A549 (cell line): ENCODE results near the gene SH2D2A. TPM values are rescaled to one million over a fixed set of nuclear protein-coding genes. Genes with fewer than 3 reads are reported as not detected.

Source experiments
- ATAC-seq, 2 experiments: fragments of 200-7000 bp in 1 of 2; fragments of >200 bp in 1 of 2; cut with Nextera tagmentation in 1 of 2; cut with Tn5 transposase in 1 of 2; 3 replicates each; pipeline versions ENCODE4 v1.8.0 to v1.9.1; 2018 to 2020; ENCODE audit warnings: mild to moderate bottlenecking in 1 of 2, moderate library complexity in 1 of 2
- CTCF ChIA-PET: fragments of 300-600 bp; sonication (Branson Sonifier 250); formaldehyde crosslinking; extraction: SDS; loops from one replicate; lab custom pipeline; 2021; ENCODE audit warnings: antibody characterized with exemption, inconsistent platforms; lab: Yijun Ruan, JAX
- POLR2A ChIA-PET: fragments of 350-600 bp; formaldehyde crosslinking; extraction: SDS; loops from one replicate; lab custom pipeline; 2021; ENCODE audit warnings: antibody characterized with exemption, inconsistent platforms; lab: Yijun Ruan, JAX
- DNase-seq, 2 experiments: peaks; one replicate each; pipeline versions ENCODE4 v3.0.0 to v3.0.0-alpha.2; 2011 to 2016; ENCODE audit warnings: low read depth in 1 of 2, low spot score in 1 of 2
- FAIRE-seq: peaks from 2 replicates; lab custom pipeline; 2011; peaks lifted over from hg19 to GRCh38; lab: Jason Lieb, UNC
- H3K27ac ChIP-seq, 2 experiments: fragments of >200 bp; sonication (Bioruptor Twin); formaldehyde crosslinking; 3 replicates each; pipeline ENCODE4 v1.5.1; 2016 to 2017
- H3K4me1 ChIP-seq: fragments of >200 bp; sonication (Bioruptor Twin); formaldehyde crosslinking; 3 replicates; pipeline ENCODE4 v1.6.1; 2016
- H3K4me2 ChIP-seq: fragments of >200 bp; sonication (Bioruptor Twin); formaldehyde crosslinking; 3 replicates; pipeline ENCODE4 v1.6.1; 2016
- H3K4me3 ChIP-seq: fragments of >200 bp; sonication (Bioruptor Twin); formaldehyde crosslinking; 3 replicates; pipeline ENCODE4 v1.5.1; 2016
- H3K9me3 ChIP-seq: fragments of >200 bp; sonication (Bioruptor Twin); formaldehyde crosslinking; 3 replicates; pipeline ENCODE4 v1.6.1; 2016
- CBX2 ChIP-seq: fragments of 200-600 bp; sonication (generic); IDR thresholded peaks from 2 replicates; pipeline ENCODE4 v1.6.1; 2016; ENCODE audit warnings: low read depth, mild to moderate bottlenecking, borderline replicate concordance
- CHD2 ChIP-seq: fragments of 150-350 bp; IDR thresholded peaks from 2 replicates; pipeline ENCODE4 v1.6.1; 2014; ENCODE audit warnings: low read length; ENCODE audit not compliant: partially characterized antibody
- EP300 ChIP-seq, 2 experiments: fragments of >200 bp; sonication (Bioruptor Twin); formaldehyde crosslinking; IDR thresholded peaks; 2 replicates in 1 of 2; 3 replicates in 1 of 2; pipeline ENCODE4 v1.6.1; 2016 to 2017
- ESRRA ChIP-seq: fragments of 150-350 bp; IDR thresholded peaks from 2 replicates; pipeline ENCODE4 v1.6.1; 2014; ENCODE audit warnings: mild to moderate bottlenecking, low read length, borderline replicate concordance
- FOSL2 ChIP-seq, 2 experiments: fragments of 450-650 bp in 1 of 2; fragments of >200 bp in 1 of 2; sonication (Bioruptor Twin) in 1 of 2; formaldehyde crosslinking; IDR thresholded peaks; 2 replicates each; pipeline versions ENCODE4 v1.5.0 to v1.6.1; 2016 to 2020; ENCODE audit warnings: mild to moderate bottlenecking in 1 of 2, moderate library complexity in 1 of 2
- FOXS1 ChIP-seq: fragments of 250-450 bp; sonication (Bioruptor Pico); IDR thresholded peaks from 2 replicates; pipeline ENCODE4 v1.5.0; 2020; ENCODE audit warnings: mild to moderate bottlenecking, moderate library complexity
- GATA3 ChIP-seq: IDR thresholded peaks from 2 replicates; pipeline ENCODE4 v1.6.1; 2012; ENCODE audit warnings: borderline replicate concordance
- HDAC2 ChIP-seq: fragments of 200-600 bp; sonication (generic); IDR thresholded peaks from 2 replicates; pipeline ENCODE4 v1.6.1; 2016
- JUN ChIP-seq, 2 experiments: fragments of >200 bp; sonication (Bioruptor Twin); formaldehyde crosslinking; IDR thresholded peaks; 2 replicates in 1 of 2; 3 replicates in 1 of 2; pipeline ENCODE4 v1.6.1; 2016 to 2017
- JUNB ChIP-seq: fragments of >200 bp; sonication (Bioruptor Twin); formaldehyde crosslinking; IDR thresholded peaks from 2 replicates; pipeline ENCODE4 v1.6.1; 2016
- MAZ ChIP-seq: fragments of 150-350 bp; IDR thresholded peaks from 2 replicates; pipeline ENCODE4 v1.6.1; 2014; ENCODE audit warnings: antibody characterized with exemption, low read depth, low read length, borderline replicate concordance
- MYC ChIP-seq: IDR thresholded peaks from 2 replicates; pipeline ENCODE4 v1.6.1; 2012; ENCODE audit warnings: mild to moderate bottlenecking, inconsistent platforms, low read length, improper control_type of control experiment, borderline replicate concordance
- NFE2L2 ChIP-seq: fragments of 150-350 bp; conservative IDR thresholded peaks from 2 replicates; pipeline ENCODE4 v1.6.1; 2014; ENCODE audit warnings: low read length
- POLR2AphosphoS2 ChIP-seq: conservative IDR thresholded peaks from 2 replicates; pipeline ENCODE4 v1.6.1; 2012; ENCODE audit warnings: low read length, improper control_type of control experiment, inconsistent platforms
- RAD21 ChIP-seq, 2 experiments: fragments of >200 bp in 1 of 2; sonication (Bioruptor Twin) in 1 of 2; formaldehyde crosslinking in 1 of 2; IDR thresholded peaks in 1 of 2; conservative IDR thresholded peaks in 1 of 2; 2 replicates in 1 of 2; 3 replicates in 1 of 2; pipeline ENCODE4 v1.6.1; 2012 to 2018; ENCODE audit warnings: inconsistent platforms in 1 of 2
- RARB ChIP-seq: fragments of 250-450 bp; sonication (Bioruptor Pico); IDR thresholded peaks from 2 replicates; pipeline ENCODE4 v1.8.0; 2021; ENCODE audit warnings: mild to moderate bottlenecking, moderate library complexity
- RFX5 ChIP-seq: fragments of 450-650 bp; IDR thresholded peaks from 2 replicates; pipeline ENCODE4 v1.7.1; 2014; ENCODE audit warnings: antibody characterized with exemption, mild to moderate bottlenecking, moderate library complexity
- RNF2 ChIP-seq: fragments of 200-600 bp; sonication (generic); IDR thresholded peaks from 2 replicates; pipeline ENCODE4 v1.6.1; 2016; ENCODE audit warnings: low read depth, mild to moderate bottlenecking, antibody characterized with exemption, moderate library complexity, borderline replicate concordance
- TP53 ChIP-seq: fragments of 250-450 bp; sonication (Bioruptor Pico); IDR thresholded peaks from 2 replicates; pipeline ENCODE4 v1.5.0; 2021; ENCODE audit warnings: mild to moderate bottlenecking, moderate library complexity
- ZC3H11A ChIP-seq: fragments of 450-650 bp; IDR thresholded peaks from 2 replicates; pipeline ENCODE4 v1.6.1; 2014; ENCODE audit warnings: antibody characterized with exemption, mild to moderate bottlenecking
- WGBS: methylation state at CpG from one replicate; pipeline ENCODE4 v1.1.6; 2017; ENCODE audit errors: missing lambda C conversion rate; 5-methylcytosine and 5-hydroxymethylcytosine counted together
- polyA plus RNA-seq, 4 experiments: library from polyadenylated mRNA; depleted of rRNA in 3 of 4; stranded (reverse); fragments of >200 nt; fragmentation: RNase III in 1 of 4; extraction: RNeasy Plus Mini Kit Qiagen cat#74134 plus additional on column Dnase treatment in 1 of 4; gene quantifications; 2 replicates in 3 of 4; 3 replicates in 1 of 4; pipeline ENCODE4 v1.2.3, GENCODE V29; 2011 to 2017
- TF ChIP-seq, protein P1 (sequence below): fragments of 250-450 bp; sonication (Bioruptor Pico); IDR thresholded peaks from 2 replicates; pipeline ENCODE4 v1.5.0; 2021; ENCODE audit warnings: mild to moderate bottlenecking, moderate library complexity, borderline replicate concordance
- TF ChIP-seq, protein P2 (sequence below): fragments of >200 bp; sonication (Bioruptor Twin); formaldehyde crosslinking; IDR thresholded peaks from 3 replicates; pipeline ENCODE4 v1.6.1; 2016
- TF ChIP-seq, protein P3 (sequence below): fragments of 150-350 bp; IDR thresholded peaks from 2 replicates; pipeline ENCODE4 v1.6.1; 2014; ENCODE audit warnings: low read depth, mild to moderate bottlenecking, low read length
- TF ChIP-seq, protein P4 (sequence below): fragments of 200-600 bp; sonication (generic); IDR thresholded peaks from 2 replicates; pipeline ENCODE4 v1.6.1; 2016; ENCODE audit warnings: antibody characterized with exemption, mild to moderate bottlenecking, moderate library complexity
- TF ChIP-seq, protein P5 (sequence below): IDR thresholded peaks from 2 replicates; pipeline ENCODE4 v1.6.1; 2012

The SH2D2A gene
- polyA plus RNA-seq, 2 of the 4 experiments (the other 2 are of a cell fraction), result 1.6 to 1.8 TPM

DNA sequence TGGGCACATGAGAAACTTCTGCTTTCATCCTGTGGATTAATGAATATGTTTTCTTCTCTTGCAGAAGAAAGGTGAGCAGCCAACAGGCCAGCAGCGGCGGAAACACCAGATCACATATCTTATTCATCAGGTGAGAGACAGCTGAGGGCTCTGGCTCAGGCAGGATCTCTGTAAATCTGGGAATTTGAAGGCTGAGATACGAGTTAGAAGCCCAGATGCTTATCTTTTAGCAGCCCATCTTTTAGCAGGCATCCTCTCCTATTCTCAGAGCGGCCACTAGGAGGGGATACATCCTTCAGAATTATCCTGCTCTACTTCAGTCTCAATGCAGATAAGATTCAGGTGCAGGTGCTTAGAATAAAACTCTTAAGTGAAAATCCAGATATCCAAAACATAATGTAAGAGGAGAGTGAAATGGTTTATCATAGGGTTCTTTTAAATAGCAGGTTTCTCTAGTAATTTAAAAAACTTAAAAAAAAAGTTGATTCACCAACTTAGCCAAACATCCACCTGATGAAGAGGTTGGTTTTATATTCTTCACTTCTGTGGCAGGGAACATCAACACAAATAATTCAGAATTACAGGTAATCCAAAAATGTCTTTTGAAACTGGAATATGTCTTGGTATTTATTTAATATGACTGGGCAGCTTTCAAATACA lies 19.3 kb downstream of the SH2D2A start (continued):
- TF ChIP-seq CBX2, result no peak
- peak; percentile 60 for TF ChIP-seq GATA3
- no peak for TF ChIP-seq RNF2
- TF ChIP-seq, all 56 proteins: peak for 4

DNA sequence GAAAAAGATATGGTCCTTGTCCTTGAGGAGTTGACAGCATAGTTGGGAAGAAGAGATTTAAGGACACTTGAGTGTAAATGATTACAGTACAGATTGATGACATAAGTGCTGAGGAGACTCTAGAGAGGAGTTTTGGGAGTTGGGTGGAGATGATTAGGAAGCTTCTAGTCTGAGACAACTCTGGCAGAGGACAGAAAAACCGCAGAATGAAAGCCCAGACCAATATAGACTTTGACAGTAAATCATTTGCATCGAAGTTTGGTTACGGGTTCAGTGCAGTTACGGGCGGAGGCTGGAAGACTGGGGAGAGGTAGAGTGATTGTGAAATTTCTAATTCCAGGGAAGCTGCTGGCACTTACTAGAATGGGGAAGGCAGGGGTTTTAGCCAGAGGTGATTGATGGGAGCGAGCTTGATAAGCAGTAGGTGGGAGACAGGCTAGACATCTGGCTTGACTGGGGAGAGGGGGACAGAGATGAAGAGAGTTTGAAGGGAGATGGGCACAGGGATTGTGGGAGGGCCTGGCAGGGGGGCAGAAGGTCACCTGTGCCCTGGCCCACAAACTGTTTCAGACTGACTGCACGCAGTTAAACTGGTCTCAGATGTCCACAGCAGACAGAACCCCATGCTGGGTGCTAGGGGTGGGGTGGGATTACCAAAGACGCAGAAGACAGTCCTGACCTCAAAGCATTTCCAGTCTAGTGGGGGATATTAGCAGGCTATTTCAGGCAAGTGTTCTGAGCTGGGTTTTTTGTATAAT lies 20.1 kb downstream of the SH2D2A start:
- WGBS, result 89% methylated on average over 8 of the region's 8 CpGs
- ChIA-PET CTCF (interaction anchor here (0.6 to 27.2 kb wide), 46 partner anchors 9 to 208 kb away, joined by 3 to 480 read pairs (median 4); partner anchors contain the start of genes HDGF, INSRR, ISG20L2 and LRRC71), POLR2A (interaction anchor here (1.4 kb wide), 1 partner anchor 64 kb away, joined by 4 read pairs; no protein-coding TSS in a partner anchor)
- ATAC-seq, result peak; percentile 28 to 35; a peak in 3 of 6 replicates
- no peaks in the 10 kb centered on the region for H3K4me1 ChIP-seq
- FAIRE-seq, result no peak
- H3K9me3 ChIP-seq, result no peaks in the 10 kb centered on the region
- H3K4me2 ChIP-seq, result no peak overlapping the region
- H3K4me3 ChIP-seq, result no peak overlapping the region
- no peak overlapping the region for H3K27ac ChIP-seq
- TF ChIP-seq POLR2AphosphoS2 (no peak), FOSL2 (IDR thresholded peaks at IDR 0.05) (no peak), FOSL2 (CRISPR knock-in tag; IDR thresholded peaks at IDR 0.05) (no peak), RFX5 (no peak), RARB (CRISPR knock-in tag) (no peak), MAZ (no peak), TP53 (CRISPR knock-in tag) (no peak), JUN (IDR thresholded peaks at IDR 0.05) (no peak), NFE2L2 (no peak), CHD2 (no peak), ZC3H11A (no peak), ESRRA (no peak)
- TF ChIP-seq, all 56 proteins: peak for 0
- DNase-seq, result no peak

DNA sequence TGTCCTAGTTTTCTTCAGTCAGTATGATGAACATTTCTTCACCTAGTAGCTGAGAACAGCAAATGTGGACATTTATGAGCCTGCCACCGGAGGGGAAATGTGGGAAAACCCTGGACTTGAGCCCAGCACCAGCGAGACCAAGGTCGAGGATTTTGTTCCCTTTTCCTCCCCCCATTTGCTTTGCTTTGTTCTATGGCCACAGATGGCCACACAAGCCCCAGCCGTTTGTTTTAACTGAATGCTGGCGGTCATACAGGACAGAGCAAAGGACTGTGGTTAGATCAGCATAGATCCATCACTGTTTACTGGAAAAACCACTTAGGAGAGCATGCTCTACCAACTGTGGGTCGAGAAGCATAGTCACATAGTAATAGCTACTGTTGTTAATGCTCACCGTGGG lies 20.9 kb downstream of the SH2D2A start:
- CTCF ChIA-PET, result interaction anchor here (0.8 to 27.2 kb wide), 25 partner anchors 9 to 132 kb away, joined by 3 to 480 read pairs (median 8); partner anchors contain the start of genes HDGF, INSRR, ISG20L2 and LRRC71
- FAIRE-seq, result no peak
- no peak for TF ChIP-seq RAD21 (conservative IDR thresholded peaks at IDR 0.05 in 1 of 2, IDR thresholded peaks at IDR 0.05 in 1 of 2)
- TF ChIP-seq, protein P1, sequence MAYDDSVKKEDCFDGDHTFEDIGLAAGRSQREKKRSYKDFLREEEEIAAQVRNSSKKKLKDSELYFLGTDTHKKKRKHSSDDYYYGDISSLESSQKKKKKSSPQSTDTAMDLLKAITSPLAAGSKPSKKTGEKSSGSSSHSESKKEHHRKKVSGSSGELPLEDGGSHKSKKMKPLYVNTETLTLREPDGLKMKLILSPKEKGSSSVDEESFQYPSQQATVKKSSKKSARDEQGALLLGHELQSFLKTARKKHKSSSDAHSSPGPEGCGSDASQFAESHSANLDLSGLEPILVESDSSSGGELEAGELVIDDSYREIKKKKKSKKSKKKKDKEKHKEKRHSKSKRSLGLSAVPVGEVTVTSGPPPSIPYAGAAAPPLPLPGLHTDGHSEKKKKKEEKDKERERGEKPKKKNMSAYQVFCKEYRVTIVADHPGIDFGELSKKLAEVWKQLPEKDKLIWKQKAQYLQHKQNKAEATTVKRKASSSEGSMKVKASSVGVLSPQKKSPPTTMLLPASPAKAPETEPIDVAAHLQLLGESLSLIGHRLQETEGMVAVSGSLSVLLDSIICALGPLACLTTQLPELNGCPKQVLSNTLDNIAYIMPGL, result no peak
- TF ChIP-seq HDAC2, result no peak
- TF ChIP-seq EP300 (IDR thresholded peaks at IDR 0.05), result no peak
- no peak for TF ChIP-seq ESRRA
- TF ChIP-seq MYC, result no peak
- TF ChIP-seq, protein P2, sequence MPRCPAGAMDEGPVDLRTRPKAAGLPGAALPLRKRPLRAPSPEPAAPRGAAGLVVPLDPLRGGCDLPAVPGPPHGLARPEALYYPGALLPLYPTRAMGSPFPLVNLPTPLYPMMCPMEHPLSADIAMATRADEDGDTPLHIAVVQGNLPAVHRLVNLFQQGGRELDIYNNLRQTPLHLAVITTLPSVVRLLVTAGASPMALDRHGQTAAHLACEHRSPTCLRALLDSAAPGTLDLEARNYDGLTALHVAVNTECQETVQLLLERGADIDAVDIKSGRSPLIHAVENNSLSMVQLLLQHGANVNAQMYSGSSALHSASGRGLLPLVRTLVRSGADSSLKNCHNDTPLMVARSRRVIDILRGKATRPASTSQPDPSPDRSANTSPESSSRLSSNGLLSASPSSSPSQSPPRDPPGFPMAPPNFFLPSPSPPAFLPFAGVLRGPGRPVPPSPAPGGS, result no peak
- TF ChIP-seq, protein P3, sequence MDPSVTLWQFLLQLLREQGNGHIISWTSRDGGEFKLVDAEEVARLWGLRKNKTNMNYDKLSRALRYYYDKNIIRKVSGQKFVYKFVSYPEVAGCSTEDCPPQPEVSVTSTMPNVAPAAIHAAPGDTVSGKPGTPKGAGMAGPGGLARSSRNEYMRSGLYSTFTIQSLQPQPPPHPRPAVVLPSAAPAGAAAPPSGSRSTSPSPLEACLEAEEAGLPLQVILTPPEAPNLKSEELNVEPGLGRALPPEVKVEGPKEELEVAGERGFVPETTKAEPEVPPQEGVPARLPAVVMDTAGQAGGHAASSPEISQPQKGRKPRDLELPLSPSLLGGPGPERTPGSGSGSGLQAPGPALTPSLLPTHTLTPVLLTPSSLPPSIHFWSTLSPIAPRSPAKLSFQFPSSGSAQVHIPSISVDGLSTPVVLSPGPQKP, result no peak
- TF ChIP-seq FOXS1 (CRISPR knock-in tag), result no peak
- no peak for TF ChIP-seq JUNB
- no peak for TF ChIP-seq NFE2L2
- TF ChIP-seq RFX5, result no peak
- TF ChIP-seq, protein P4, sequence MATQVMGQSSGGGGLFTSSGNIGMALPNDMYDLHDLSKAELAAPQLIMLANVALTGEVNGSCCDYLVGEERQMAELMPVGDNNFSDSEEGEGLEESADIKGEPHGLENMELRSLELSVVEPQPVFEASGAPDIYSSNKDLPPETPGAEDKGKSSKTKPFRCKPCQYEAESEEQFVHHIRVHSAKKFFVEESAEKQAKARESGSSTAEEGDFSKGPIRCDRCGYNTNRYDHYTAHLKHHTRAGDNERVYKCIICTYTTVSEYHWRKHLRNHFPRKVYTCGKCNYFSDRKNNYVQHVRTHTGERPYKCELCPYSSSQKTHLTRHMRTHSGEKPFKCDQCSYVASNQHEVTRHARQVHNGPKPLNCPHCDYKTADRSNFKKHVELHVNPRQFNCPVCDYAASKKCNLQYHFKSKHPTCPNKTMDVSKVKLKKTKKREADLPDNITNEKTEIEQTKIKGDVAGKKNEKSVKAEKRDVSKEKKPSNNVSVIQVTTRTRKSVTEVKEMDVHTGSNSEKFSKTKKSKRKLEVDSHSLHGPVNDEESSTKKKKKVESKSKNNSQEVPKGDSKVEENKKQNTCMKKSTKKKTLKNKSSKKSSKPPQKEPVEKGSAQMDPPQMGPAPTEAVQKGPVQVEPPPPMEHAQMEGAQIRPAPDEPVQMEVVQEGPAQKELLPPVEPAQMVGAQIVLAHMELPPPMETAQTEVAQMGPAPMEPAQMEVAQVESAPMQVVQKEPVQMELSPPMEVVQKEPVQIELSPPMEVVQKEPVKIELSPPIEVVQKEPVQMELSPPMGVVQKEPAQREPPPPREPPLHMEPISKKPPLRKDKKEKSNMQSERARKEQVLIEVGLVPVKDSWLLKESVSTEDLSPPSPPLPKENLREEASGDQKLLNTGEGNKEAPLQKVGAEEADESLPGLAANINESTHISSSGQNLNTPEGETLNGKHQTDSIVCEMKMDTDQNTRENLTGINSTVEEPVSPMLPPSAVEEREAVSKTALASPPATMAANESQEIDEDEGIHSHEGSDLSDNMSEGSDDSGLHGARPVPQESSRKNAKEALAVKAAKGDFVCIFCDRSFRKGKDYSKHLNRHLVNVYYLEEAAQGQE, result no peak
- TF ChIP-seq, protein P5, sequence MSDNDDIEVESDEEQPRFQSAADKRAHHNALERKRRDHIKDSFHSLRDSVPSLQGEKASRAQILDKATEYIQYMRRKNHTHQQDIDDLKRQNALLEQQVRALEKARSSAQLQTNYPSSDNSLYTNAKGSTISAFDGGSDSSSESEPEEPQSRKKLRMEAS, result no peak

More for the DNA sequence above, 20.9 kb downstream of the SH2D2A start:
- Histone ChIP-seq H3K27ac (no peak overlapping the region), H3K4me1 (no peaks in the 10 kb centered on the region), H3K4me3 (no peak overlapping the region), H3K4me2 (no peak overlapping the region), H3K9me3 (no peaks in the 10 kb centered on the region)
- POLR2A ChIA-PET, result interaction anchor here (0.6 to 1.4 kb wide), 2 partner anchors 64 to 244 kb away, joined by 4 to 6 read pairs; no protein-coding TSS in a partner anchor
- no peak for ATAC-seq
- no peak for DNase-seq
- WGBS, result 61% methylated on average over 7 of the region's 7 CpGs
